SK-N-SH (cell line): Measurements from ENCODE around the gene CTSA. TPM values are rescaled to one million over a fixed set of nuclear protein-coding genes. Genes with fewer than 3 reads are reported as not detected.

ENCODE experiments used
- CTCF ChIA-PET: fragments of 300-600, 350-600 bp; formaldehyde crosslinking; extraction: SDS; loops from one replicate; lab custom pipeline; 2021; lab: Yijun Ruan, JAX
- POLR2A ChIA-PET: fragments of 350-600 bp; sonication (Branson Sonifier 250); formaldehyde crosslinking; extraction: SDS; loops from one replicate; lab custom pipeline; 2020; ENCODE audit warnings: antibody characterized with exemption, inconsistent platforms; lab: Yijun Ruan, JAX
- DNase-seq: peaks from one replicate; pipeline ENCODE4 v3.0.0; 2012
- H2AFZ ChIP-seq: fragments of 200-600 bp; sonication (generic); 2 replicates; pipeline ENCODE4 v1.8.1; 2016; ENCODE audit warnings: antibody characterized with exemption, mild to moderate bottlenecking, low read depth
- H3F3A ChIP-seq: fragments of 200-600 bp; sonication (generic); replicated peaks from 2 replicates; pipeline ENCODE3; 2016; ENCODE audit warnings: antibody characterized with exemption, mild to moderate bottlenecking; ENCODE audit not compliant: insufficient read depth
- H3K27ac ChIP-seq, 2 experiments: fragments of 200-500 bp in 1 of 2; fragments of 200-600 bp in 1 of 2; sonication (Bioruptor generic) in 1 of 2; sonication (generic), shearing (Covaris generic) in 1 of 2; 2 replicates each; pipeline versions ENCODE4 v1.5.1 to v1.6.1; 2014 to 2016; ENCODE audit warnings: low read depth in 2 of 2, inconsistent platforms in 1 of 2, low read length in 1 of 2, mild to moderate bottlenecking in 1 of 2, mixed read lengths in 1 of 2
- H3K27me3 ChIP-seq: fragments of 200-600 bp; sonication (generic), shearing (Covaris generic); 2 replicates; pipeline ENCODE4 v1.6.1; 2016; ENCODE audit warnings: mixed run types; ENCODE audit not compliant: insufficient read depth
- H3K36me3 ChIP-seq, 2 experiments: fragments of 200-500 bp in 1 of 2; fragments of 200-600 bp in 1 of 2; sonication (Bioruptor generic) in 1 of 2; sonication (generic) in 1 of 2; replicated peaks in 1 of 2; 2 replicates each; pipeline versions ENCODE3 to v1.5.1; 2014 to 2016; ENCODE audit warnings: low read length in 1 of 2, mild to moderate bottlenecking in 1 of 2; ENCODE audit not compliant: insufficient read depth in 2 of 2, control insufficient read depth in 1 of 2
- H3K4me1 ChIP-seq, 2 experiments: fragments of 200-500 bp in 1 of 2; fragments of 200-600 bp in 1 of 2; sonication (Bioruptor generic) in 1 of 2; sonication (generic), shearing (Covaris generic) in 1 of 2; 2 replicates each; pipeline versions ENCODE4 v1.5.1 to v1.6.1; 2014 to 2016; ENCODE audit warnings: low read depth in 1 of 2, low read length in 1 of 2, mixed run types in 1 of 2; ENCODE audit not compliant: insufficient read depth in 2 of 2, control insufficient read depth in 1 of 2
- H3K4me2 ChIP-seq: fragments of 200-600 bp; sonication (generic), shearing (Covaris generic); 2 replicates; pipeline ENCODE4 v1.6.1; 2017; ENCODE audit warnings: mixed run types
- H3K4me3 ChIP-seq, 2 experiments: fragments of 200-500 bp in 1 of 2; fragments of 200-600 bp in 1 of 2; sonication (Bioruptor generic) in 1 of 2; sonication (generic), shearing (Covaris generic) in 1 of 2; 2 replicates each; pipeline versions ENCODE4 v1.5.1 to v1.8.1; 2014 to 2016; ENCODE audit warnings: low read depth in 2 of 2, inconsistent platforms in 1 of 2, low read length in 1 of 2, mild to moderate bottlenecking in 1 of 2, mixed read lengths in 1 of 2, moderate library complexity in 1 of 2
- H3K79me2 ChIP-seq: fragments of 200-600 bp; sonication (generic); 2 replicates; pipeline ENCODE4 v1.8.1; 2017; ENCODE audit warnings: mild to moderate bottlenecking; ENCODE audit not compliant: insufficient read depth
- H3K9ac ChIP-seq: fragments of 200-600 bp; sonication (generic); 2 replicates; pipeline ENCODE4 v1.6.1; 2017; ENCODE audit warnings: mixed run types
- H3K9me2 ChIP-seq: fragments of 200-600 bp; sonication (generic); 2 replicates; pipeline ENCODE4 v1.6.1; 2017; ENCODE audit warnings: mixed run types
- H3K9me3 ChIP-seq: fragments of 200-600 bp; sonication (generic); 2 replicates; pipeline ENCODE4 v1.6.1; 2017; ENCODE audit warnings: mixed run types, mild to moderate bottlenecking, moderate library complexity
- H4K20me1 ChIP-seq: fragments of 200-600 bp; sonication (generic); 2 replicates; pipeline ENCODE4 v1.6.1; 2017; ENCODE audit warnings: mild to moderate bottlenecking, mixed run types; ENCODE audit not compliant: insufficient read depth
- EP300 ChIP-seq, 2 experiments: IDR thresholded peaks; 2 replicates each; pipeline versions ENCODE4 v1.4.0 to v1.6.1; 2012; ENCODE audit warnings: borderline replicate concordance in 1 of 2, low read depth in 1 of 2, low read length in 1 of 2
- FOXM1 ChIP-seq: IDR thresholded peaks from 2 replicates; pipeline ENCODE4 v1.4.0; 2012; ENCODE audit warnings: low read depth, mild to moderate bottlenecking
- IRF3 ChIP-seq: fragments of 150-350 bp; IDR thresholded peaks from 2 replicates; pipeline ENCODE4 v1.6.1; 2016; ENCODE audit warnings: mild to moderate bottlenecking, low read depth, low read length
- PBX3 ChIP-seq: IDR thresholded peaks from 2 replicates; pipeline ENCODE4; 2012
- RAD21 ChIP-seq: IDR thresholded peaks from 2 replicates; pipeline ENCODE4 v1.6.1; 2012; ENCODE audit warnings: mild to moderate bottlenecking, low read length
- WGBS: methylation state at CpG from one replicate; pipeline ENCODE4 v1.1.6; 2017; ENCODE audit warnings: low lambda C conversion rate; 5-methylcytosine and 5-hydroxymethylcytosine counted together
- polyA plus RNA-seq, 3 experiments: library from polyadenylated mRNA; depleted of rRNA; stranded (reverse); fragments of >200 nt; gene quantifications; 2 replicates each; pipeline ENCODE4 v1.2.3, GENCODE V29; 2012
- TF ChIP-seq, protein P1 (sequence below): fragments of 200-600 bp; sonication (generic); IDR thresholded peaks from 2 replicates; pipeline ENCODE4 v1.6.1; 2017; ENCODE audit warnings: antibody characterized with exemption, mild to moderate bottlenecking, moderate library complexity
- TF ChIP-seq, protein P2 (sequence below): IDR thresholded peaks from 2 replicates; pipeline ENCODE4 v1.4.0; 2012; ENCODE audit warnings: low read depth, borderline replicate concordance

Gene CTSA
- polyA plus RNA-seq, 1 of the 3 experiments (the other 2 are of a cell fraction), result 338 TPM

GRCh38 chr20:45925821-45926506, 34.8 kb downstream of the CTSA start:
- H2AFZ ChIP-seq, result no peak overlapping the region
- H3K79me2 ChIP-seq, result no peaks in the 10 kb centered on the region
- H3F3A ChIP-seq, result peaks cover 9% of the 10 kb centered on the region
- no peaks in the 10 kb centered on the region for H3K27me3 ChIP-seq
- peaks cover 0 to 1% of the 10 kb centered on the region in 2 experiments for H3K36me3 ChIP-seq
- DNase-seq, result no peak
- no peaks in the 10 kb centered on the region for H3K9me3 ChIP-seq
- H3K27ac ChIP-seq, result no peak overlapping the region
- no peaks in the 10 kb centered on the region for H3K9me2 ChIP-seq
- H3K4me3 ChIP-seq, result no peak overlapping the region
- H4K20me1 ChIP-seq, result no peaks in the 10 kb centered on the region
- POLR2A ChIA-PET, result interaction anchor here (1.1 to 2.5 kb wide), 2 partner anchors 8 to 36 kb away, joined by 3 to 11 read pairs; partner anchors contain the start of gene PCIF1
- H3K9ac ChIP-seq, result no peak overlapping the region
- TF ChIP-seq, protein P1, sequence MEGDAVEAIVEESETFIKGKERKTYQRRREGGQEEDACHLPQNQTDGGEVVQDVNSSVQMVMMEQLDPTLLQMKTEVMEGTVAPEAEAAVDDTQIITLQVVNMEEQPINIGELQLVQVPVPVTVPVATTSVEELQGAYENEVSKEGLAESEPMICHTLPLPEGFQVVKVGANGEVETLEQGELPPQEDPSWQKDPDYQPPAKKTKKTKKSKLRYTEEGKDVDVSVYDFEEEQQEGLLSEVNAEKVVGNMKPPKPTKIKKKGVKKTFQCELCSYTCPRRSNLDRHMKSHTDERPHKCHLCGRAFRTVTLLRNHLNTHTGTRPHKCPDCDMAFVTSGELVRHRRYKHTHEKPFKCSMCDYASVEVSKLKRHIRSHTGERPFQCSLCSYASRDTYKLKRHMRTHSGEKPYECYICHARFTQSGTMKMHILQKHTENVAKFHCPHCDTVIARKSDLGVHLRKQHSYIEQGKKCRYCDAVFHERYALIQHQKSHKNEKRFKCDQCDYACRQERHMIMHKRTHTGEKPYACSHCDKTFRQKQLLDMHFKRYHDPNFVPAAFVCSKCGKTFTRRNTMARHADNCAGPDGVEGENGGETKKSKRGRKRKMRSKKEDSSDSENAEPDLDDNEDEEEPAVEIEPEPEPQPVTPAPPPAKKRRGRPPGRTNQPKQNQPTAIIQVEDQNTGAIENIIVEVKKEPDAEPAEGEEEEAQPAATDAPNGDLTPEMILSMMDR, result no peak
- TF ChIP-seq PBX3 (no peak), IRF3 (no peak), RAD21 (no peak), FOXM1 (no peak)
- CTCF ChIA-PET, result interaction anchor here (0.6 to 1.6 kb wide), 4 partner anchors 12 to 44 kb away, joined by 3 to 5 read pairs (median 4); no protein-coding TSS in a partner anchor
- no peaks in the 10 kb centered on the region for H3K4me1 ChIP-seq
- WGBS, result 73% methylated on average over 9 of the region's 9 CpGs
- H3K4me2 ChIP-seq, result no peak overlapping the region

DNA sequence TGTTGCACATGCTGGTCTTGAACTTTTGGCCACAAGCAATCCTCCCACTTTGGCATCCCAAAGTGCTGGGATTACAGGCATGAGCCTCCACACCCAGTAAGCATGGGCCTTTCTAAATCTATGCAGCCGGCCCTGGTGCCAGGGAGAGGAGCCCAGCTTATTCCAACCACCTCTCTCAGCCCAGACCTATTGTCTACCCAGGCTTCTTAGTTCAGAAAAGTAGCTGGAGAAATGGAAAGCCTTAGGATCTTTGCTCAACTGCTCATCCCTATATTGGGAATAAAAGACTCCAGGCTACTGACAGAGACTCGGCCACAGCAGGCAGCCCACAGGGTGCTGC, 35.6 kb downstream of the CTSA start:
- ChIA-PET CTCF (interaction anchor here (1.4 to 1.6 kb wide), 2 partner anchors 37 to 43 kb away, joined by 4 to 5 read pairs; no protein-coding TSS in a partner anchor), POLR2A (no interaction called here)
- WGBS, result 89% methylated on average over 2 of the region's 2 CpGs
- Histone ChIP-seq H3K9me2 (no peaks in the 10 kb centered on the region), H3K79me2 (peaks cover 5% of the 10 kb centered on the region; the same call in 1 of the 2 replicates), H3K27ac (no peak overlapping the region), H3K4me3 (no peak overlapping the region), H3K9ac (no peak overlapping the region), H3K27me3 (no peaks in the 10 kb centered on the region), H3F3A (peaks cover 9% of the 10 kb centered on the region), H3K36me3 (peaks cover 0 to 4% of the 10 kb centered on the region in 2 experiments), H2AFZ (no peak overlapping the region), H3K4me2 (no peak overlapping the region), H3K9me3 (no peaks in the 10 kb centered on the region), H4K20me1 (no peaks in the 10 kb centered on the region), H3K4me1 (no peaks in the 10 kb centered on the region)
- DNase-seq, result no peak
- TF ChIP-seq, protein P2, sequence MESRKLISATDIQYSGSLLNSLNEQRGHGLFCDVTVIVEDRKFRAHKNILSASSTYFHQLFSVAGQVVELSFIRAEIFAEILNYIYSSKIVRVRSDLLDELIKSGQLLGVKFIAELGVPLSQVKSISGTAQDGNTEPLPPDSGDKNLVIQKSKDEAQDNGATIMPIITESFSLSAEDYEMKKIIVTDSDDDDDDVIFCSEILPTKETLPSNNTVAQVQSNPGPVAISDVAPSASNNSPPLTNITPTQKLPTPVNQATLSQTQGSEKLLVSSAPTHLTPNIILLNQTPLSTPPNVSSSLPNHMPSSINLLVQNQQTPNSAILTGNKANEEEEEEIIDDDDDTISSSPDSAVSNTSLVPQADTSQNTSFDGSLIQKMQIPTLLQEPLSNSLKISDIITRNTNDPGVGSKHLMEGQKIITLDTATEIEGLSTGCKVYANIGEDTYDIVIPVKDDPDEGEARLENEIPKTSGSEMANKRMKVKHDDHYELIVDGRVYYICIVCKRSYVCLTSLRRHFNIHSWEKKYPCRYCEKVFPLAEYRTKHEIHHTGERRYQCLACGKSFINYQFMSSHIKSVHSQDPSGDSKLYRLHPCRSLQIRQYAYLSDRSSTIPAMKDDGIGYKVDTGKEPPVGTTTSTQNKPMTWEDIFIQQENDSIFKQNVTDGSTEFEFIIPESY, result no peak
- no peak for TF ChIP-seq EP300 (IDR thresholded peaks at IDR 0.05; ENCODE audit: borderline replicate concordance in 1 of 2, low read depth in 1 of 2, low read length in 1 of 2)
